Right lobe of liver (tissue), 4 donors: ENCODE results near the gene TTLL3.
"Not testable (repeated sequence)": the region's sequence is repeated elsewhere in the genome, so short reads cannot be mapped to it uniquely, and the experiment has no call there.

Experiments
- CTCF ChIP-seq, 4 donors: fragments of 200-600 bp in 3 of 4; fragments of 450-650 bp in 1 of 4; IDR thresholded peaks; one replicate each; pipeline versions ENCODE4 v1.5.1 to v1.8.0; 2016 to 2022; ENCODE audit warnings: antibody characterized with exemption in 4 of 4, mild to moderate bottlenecking in 2 of 4
- POLR2A ChIP-seq: fragments of 450-650 bp; IDR thresholded peaks from one replicate; pipeline ENCODE4 v1.6.1; 2017; ENCODE audit warnings: antibody characterized with exemption, mild to moderate bottlenecking
- donor health status: DM: no; HTN: no; CAD: no.
- donor health status: DM: no; HTN: no; CAD: no.
- donor health status: DM: no; HTN: yes; CAD: no.

- not testable (repeated sequence) for TF ChIP-seq CTCF (IDR thresholded peaks at IDR 0.05); POLR2A
Measured at GRCh38 chr3:9771007-9771406, 39.1 kb upstream of the TTLL3 start.
